CD14-positive monocyte (primary cell): Measurements from ENCODE around the gene SLC16A11. TPM values are rescaled to one million over a fixed set of nuclear protein-coding genes. Genes with fewer than 3 reads are reported as not detected.

Source experiments
- DNase-seq, 3 donors: peaks; one replicate each; pipeline ENCODE4 v3.0.0-alpha.2; 2011 to 2022
- H2AFZ ChIP-seq: 2 replicates; pipeline ENCODE4 v1.6.0; 2012; ENCODE audit warnings: mild to moderate bottlenecking, low read depth, low read length, inconsistent platforms; ENCODE audit not compliant: insufficient read depth, poor library complexity, severe bottlenecking
- H3K27ac ChIP-seq, 2 donors: 1 replicate in 1 of 2; 2 replicates in 1 of 2; pipeline ENCODE4 v1.5.1; 2012 to 2013; ENCODE audit warnings: low read length in 2 of 2, control low read depth in 1 of 2, inconsistent platforms in 1 of 2, low read depth in 1 of 2, mild to moderate bottlenecking in 1 of 2
- H3K27me3 ChIP-seq, 2 donors: one replicate each; pipeline versions ENCODE4 v1.6.0 to v1.6.1; 2011 to 2013; ENCODE audit warnings: low read length in 2 of 2; ENCODE audit not compliant: control insufficient read depth in 2 of 2, insufficient read depth in 2 of 2
- H3K36me3 ChIP-seq, 2 donors: replicated peaks in 1 of 2; 1 replicate in 1 of 2; 2 replicates in 1 of 2; pipeline versions ENCODE4 v1.5.1 to v1.6.1; 2012 to 2013; ENCODE audit warnings: low read length in 2 of 2, control low read depth in 1 of 2, inconsistent platforms in 1 of 2, mild to moderate bottlenecking in 1 of 2; ENCODE audit not compliant: insufficient read depth in 2 of 2, control insufficient read depth in 1 of 2
- H3K4me1 ChIP-seq, 2 donors: 1 replicate in 1 of 2; 2 replicates in 1 of 2; pipeline versions ENCODE4 v1.5.1 to v1.6.1; 2012 to 2013; ENCODE audit warnings: low read length in 2 of 2, control low read depth in 1 of 2, inconsistent platforms in 1 of 2, mild to moderate bottlenecking in 1 of 2, moderate library complexity in 1 of 2; ENCODE audit not compliant: insufficient read depth in 2 of 2, control insufficient read depth in 1 of 2
- H3K4me2 ChIP-seq: replicated peaks from 2 replicates; pipeline ENCODE3; 2012; ENCODE audit warnings: low read length, moderate library complexity, mild to moderate bottlenecking; ENCODE audit not compliant: poor library complexity, severe bottlenecking; ENCODE audit errors: extremely low read depth
- H3K4me3 ChIP-seq, 3 experiments: fragments of 200-600 bp in 1 of 3; sonication (generic) in 1 of 3; replicated peaks in 1 of 3; 1 replicate in 2 of 3; 2 replicates in 1 of 3; pipeline ENCODE4 v1.5.1; 2011 to 2013; ENCODE audit warnings: low read length in 3 of 3, mild to moderate bottlenecking in 3 of 3, control low read depth in 2 of 3, low read depth in 2 of 3, inconsistent platforms in 1 of 3, moderate library complexity in 1 of 3
- H3K79me2 ChIP-seq: 2 replicates; pipeline ENCODE4 v1.6.0; 2012; ENCODE audit warnings: mild to moderate bottlenecking, control low read depth, inconsistent platforms, low read length, moderate library complexity; ENCODE audit not compliant: insufficient read depth
- H3K9ac ChIP-seq: 2 replicates; pipeline ENCODE4 v1.6.0; 2017; ENCODE audit warnings: low read length, mild to moderate bottlenecking; ENCODE audit not compliant: insufficient read depth, poor library complexity, severe bottlenecking
- H3K9me3 ChIP-seq, 2 donors: replicated peaks in 1 of 2; 1 replicate in 1 of 2; 2 replicates in 1 of 2; pipeline versions ENCODE4 v1.5.1 to v1.6.1; 2012 to 2013; ENCODE audit warnings: low read length in 2 of 2, control low read depth in 1 of 2; ENCODE audit not compliant: control insufficient read depth in 1 of 2, insufficient read depth in 1 of 2
- H4K20me1 ChIP-seq: 2 replicates; pipeline ENCODE4 v1.6.0; 2012; ENCODE audit warnings: mild to moderate bottlenecking, low read length, control low read depth, moderate library complexity; ENCODE audit not compliant: insufficient read depth
- H3K27ac Mint-ChIP-seq, 7 donors: one replicate each; pipeline ENCODE4 v1.8.0; 2020; ENCODE audit warnings: mild to moderate bottlenecking in 7 of 7, mixed read lengths in 7 of 7, moderate library complexity in 6 of 7, inconsistent platforms in 2 of 7
- H3K27me3 Mint-ChIP-seq, 3 donors: one replicate each; pipeline ENCODE4 v1.8.0; 2021 to 2022; ENCODE audit warnings: low read depth in 3 of 3, mild to moderate bottlenecking in 3 of 3, mixed read lengths in 3 of 3, moderate library complexity in 3 of 3, inconsistent platforms in 1 of 3
- H3K36me3 Mint-ChIP-seq, 2 donors: one replicate each; pipeline ENCODE4 v1.8.0; 2020; ENCODE audit warnings: mixed read lengths in 2 of 2, inconsistent platforms in 1 of 2, mild to moderate bottlenecking in 1 of 2
- H3K4me1 Mint-ChIP-seq: one replicate; pipeline ENCODE4 v1.8.0; 2020; ENCODE audit warnings: mild to moderate bottlenecking, mixed read lengths
- H3K4me3 Mint-ChIP-seq, 2 donors: one replicate each; pipeline ENCODE4 v1.8.0; 2020; ENCODE audit warnings: mild to moderate bottlenecking in 2 of 2, mixed read lengths in 2 of 2, moderate library complexity in 1 of 2
- H3K9me3 Mint-ChIP-seq, 7 donors: one replicate each; pipeline ENCODE4 v1.8.0; 2020 to 2022; ENCODE audit warnings: mixed read lengths in 7 of 7, mild to moderate bottlenecking in 6 of 7, moderate library complexity in 6 of 7, inconsistent platforms in 2 of 7
- WGBS: methylation state at CpG from one replicate; pipeline ENCODE4 v1.1.5; 2013; ENCODE audit warnings: missing lambda C conversion rate; ENCODE audit not compliant: insufficient coverage; 5-methylcytosine and 5-hydroxymethylcytosine counted together
- intact Hi-C, 2 donors: fragments of 100-400 bp; cut with micrococcal nuclease; formaldehyde crosslinking; loops; one replicate each; pipeline versions ENCODE4 v1.15.0 to v1.15.1; 2023
- polyA plus RNA-seq, 3 donors: library from polyadenylated mRNA; depleted of rRNA in 1 of 3; unstranded in 2 of 3; stranded (reverse) in 1 of 3; fragments of 300-500 nt in 2 of 3; fragments of >200 nt in 1 of 3; fragmentation: Illumina TruSeq in 2 of 3; gene quantifications; 1 replicate in 2 of 3; 2 replicates in 1 of 3; pipeline ENCODE4 v1.2.3, GENCODE V29; 2012 to 2021
- TF ChIP-seq, protein P1 (sequence below): fragments of 200-600 bp; IDR thresholded peaks from one replicate; pipeline ENCODE4 v1.8.0; 2022; ENCODE audit warnings: antibody characterized with exemption, mild to moderate bottlenecking

Gene SLC16A11
- polyA plus RNA-seq, 3 donors, result not detected

GRCh38 chr17:7083592-7083991 is 39.7 kb upstream of the SLC16A11 start:
- Mint-ChIP-seq H3K9me3 (peaks cover 0 to 6% (median 2%) of the 10 kb centered on the region in 7 donors), H3K36me3 (peaks cover 13% of the 10 kb centered on the region in 2 donors), H3K4me3 (peak overlapping the region in 1 of 2 donors; percentile 81), H3K4me1 (peaks cover 53% of the 10 kb centered on the region), H3K27me3 (peaks cover 1 to 11% (median 5%) of the 10 kb centered on the region in 3 donors), H3K27ac (peak overlapping the region; percentile 57 to 89 (median 82))
- Histone ChIP-seq H4K20me1 (no peaks in the 10 kb centered on the region), H3K9ac (no peak overlapping the region), H3K4me1 (peaks cover 46 to 56% of the 10 kb centered on the region in 2 donors), H3K9me3 (no peaks in the 10 kb centered on the region), H3K27me3 (no peaks in the 10 kb centered on the region), H3K79me2 (no peaks in the 10 kb centered on the region), H3K36me3 (no peaks in the 10 kb centered on the region), H3K4me3 (no peak overlapping the region), H3K4me2 (no peak overlapping the region), H3K27ac (peak overlapping the region in 1 of 2 donors; percentile 51), H2AFZ (no peak overlapping the region)
- WGBS, result 90% methylated on average over 4 of the region's 4 CpGs
- TF ChIP-seq, protein P1, sequence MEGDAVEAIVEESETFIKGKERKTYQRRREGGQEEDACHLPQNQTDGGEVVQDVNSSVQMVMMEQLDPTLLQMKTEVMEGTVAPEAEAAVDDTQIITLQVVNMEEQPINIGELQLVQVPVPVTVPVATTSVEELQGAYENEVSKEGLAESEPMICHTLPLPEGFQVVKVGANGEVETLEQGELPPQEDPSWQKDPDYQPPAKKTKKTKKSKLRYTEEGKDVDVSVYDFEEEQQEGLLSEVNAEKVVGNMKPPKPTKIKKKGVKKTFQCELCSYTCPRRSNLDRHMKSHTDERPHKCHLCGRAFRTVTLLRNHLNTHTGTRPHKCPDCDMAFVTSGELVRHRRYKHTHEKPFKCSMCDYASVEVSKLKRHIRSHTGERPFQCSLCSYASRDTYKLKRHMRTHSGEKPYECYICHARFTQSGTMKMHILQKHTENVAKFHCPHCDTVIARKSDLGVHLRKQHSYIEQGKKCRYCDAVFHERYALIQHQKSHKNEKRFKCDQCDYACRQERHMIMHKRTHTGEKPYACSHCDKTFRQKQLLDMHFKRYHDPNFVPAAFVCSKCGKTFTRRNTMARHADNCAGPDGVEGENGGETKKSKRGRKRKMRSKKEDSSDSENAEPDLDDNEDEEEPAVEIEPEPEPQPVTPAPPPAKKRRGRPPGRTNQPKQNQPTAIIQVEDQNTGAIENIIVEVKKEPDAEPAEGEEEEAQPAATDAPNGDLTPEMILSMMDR, result no peak
- intact Hi-C loops, result no loop called here
- DNase-seq, result peak in 2 of 3 donors; percentile 23 to 51

DNA sequence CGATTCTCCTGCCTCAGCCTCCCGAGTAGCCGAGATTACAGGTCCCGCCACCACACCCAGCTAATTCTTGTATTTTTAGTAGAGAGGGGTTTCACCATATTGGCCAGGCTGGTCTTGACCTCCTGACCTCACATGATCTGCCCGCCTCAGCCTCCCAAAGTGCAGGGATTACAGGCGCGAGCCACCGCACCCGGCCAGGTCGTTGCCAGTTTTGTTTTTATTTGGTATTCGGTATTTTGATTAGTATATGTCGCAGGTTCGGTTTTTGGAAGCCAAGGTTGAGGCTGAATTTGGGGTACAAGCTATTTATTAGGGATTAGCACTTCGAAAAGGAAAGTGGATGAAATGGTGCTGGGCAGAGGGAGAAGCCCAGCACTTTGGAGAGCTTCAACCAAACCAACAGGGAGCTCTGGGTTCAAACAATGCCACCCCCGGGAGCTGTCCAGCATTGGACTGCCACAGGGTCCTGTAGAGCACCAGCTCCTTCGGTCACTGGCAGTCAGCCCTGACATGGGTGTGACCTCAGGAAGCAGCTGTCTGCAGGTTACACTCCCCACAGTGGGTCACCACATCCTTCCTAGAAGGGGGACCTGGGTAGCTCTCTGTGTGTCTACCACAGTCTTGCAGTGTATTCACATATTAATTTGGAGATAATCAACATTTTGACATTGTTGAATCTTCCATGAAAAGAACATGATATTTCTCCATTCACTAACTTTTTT is 37.6 kb upstream of the SLC16A11 start:
- H3K9ac ChIP-seq, result no peak overlapping the region
- Mint-ChIP-seq H3K9me3 (peaks cover 0 to 6% (median 2%) of the 10 kb centered on the region in 7 donors), H3K27me3 (peaks cover 1 to 8% (median 8%) of the 10 kb centered on the region in 3 donors), H3K27ac (peak overlapping the region in 3 of 7 donors; percentile 18 to 53 (median 36)), H3K4me1 (peaks cover 63% of the 10 kb centered on the region), H3K4me3 (no peak overlapping the region), H3K36me3 (peaks cover 12 to 23% of the 10 kb centered on the region in 2 donors)
- no peak overlapping the region for H3K27ac ChIP-seq
- intact Hi-C loops, result no loop called here
- no peaks in the 10 kb centered on the region for H3K9me3 ChIP-seq
- TF ChIP-seq, protein P1, result no peak
- no peaks in the 10 kb centered on the region for H3K79me2 ChIP-seq
- WGBS, result 76% methylated on average over 11 of the region's 16 CpGs
- no peak overlapping the region for H3K4me2 ChIP-seq
- peaks cover 50 to 60% of the 10 kb centered on the region in 2 donors for H3K4me1 ChIP-seq
- no peak overlapping the region for H2AFZ ChIP-seq
- H3K4me3 ChIP-seq, result no peak overlapping the region
- H3K36me3 ChIP-seq, result no peaks in the 10 kb centered on the region
- no peaks in the 10 kb centered on the region for H3K27me3 ChIP-seq
- no peak for DNase-seq
- H4K20me1 ChIP-seq, result no peaks in the 10 kb centered on the region
